B cell (primary cell): ENCODE results near the gene ARHGAP31. TPM values are rescaled to one million over a fixed set of nuclear protein-coding genes. Genes with fewer than 3 reads are reported as not detected.
A peak's percentile ranks its signal among the peaks of the same experiment; 100 is the strongest.

Experiments used
- ATAC-seq: fragments of 200-7000 bp; cut with Tn5 transposase; one replicate; pipeline ENCODE4 v1.10.0; 2021; ENCODE audit warnings: low read depth, mild to moderate bottlenecking, moderate number of reproducible peaks, moderate library complexity
- CTCF ChIA-PET: fragments of 350-600 bp; sonication (Branson Sonifier 250); formaldehyde crosslinking; loops from one replicate; lab custom pipeline; 2021; ENCODE audit warnings: antibody characterized with exemption, inconsistent platforms; lab: Charles Lee
- POLR2A ChIA-PET: fragments of 350-600 bp; sonication (Branson Sonifier 250); formaldehyde crosslinking; loops from one replicate; lab custom pipeline; 2021; ENCODE audit warnings: antibody characterized with exemption; lab: Charles Lee
- DNase-seq: peaks from one replicate; pipeline ENCODE4 v3.0.0; 2013
- H2AFZ ChIP-seq: 2 replicates; pipeline ENCODE4 v1.6.1; 2012; ENCODE audit warnings: mild to moderate bottlenecking, low read depth, low read length; ENCODE audit not compliant: insufficient read depth, poor library complexity, severe bottlenecking
- H3K27ac ChIP-seq, 2 donors: 1 replicate in 1 of 2; 2 replicates in 1 of 2; pipeline ENCODE4 v1.5.1; 2012 to 2013; ENCODE audit warnings: low read length in 2 of 2, mild to moderate bottlenecking in 2 of 2, moderate library complexity in 1 of 2
- H3K27me3 ChIP-seq, 4 experiments: fragments of 200-600 bp in 1 of 4; sonication (generic) in 1 of 4; replicated peaks in 1 of 4; 1 replicate in 2 of 4; 2 replicates in 2 of 4; pipeline versions ENCODE4 v1.6.1 to v1.7.0; 2013 to 2016; ENCODE audit warnings: low read length in 3 of 4, mild to moderate bottlenecking in 2 of 4, mixed read lengths in 1 of 4, moderate library complexity in 1 of 4; ENCODE audit not compliant: insufficient read depth in 4 of 4, control insufficient read depth in 3 of 4; ENCODE audit errors: control extremely low read depth in 1 of 4
- H3K36me3 ChIP-seq, 2 experiments: replicated peaks in 1 of 2; 1 replicate in 1 of 2; 2 replicates in 1 of 2; pipeline versions ENCODE4 v1.6.1 to v1.7.1; 2013; ENCODE audit warnings: low read length in 1 of 2; ENCODE audit not compliant: insufficient read depth in 2 of 2, control insufficient read depth in 1 of 2; ENCODE audit errors: control extremely low read depth in 1 of 2, extremely low read depth in 1 of 2
- H3K4me1 ChIP-seq, 2 donors: fragments of 200-600 bp in 1 of 2; sonication (generic) in 1 of 2; 1 replicate in 1 of 2; 2 replicates in 1 of 2; pipeline versions ENCODE4 v1.5.1 to v1.6.1; 2013 to 2017; ENCODE audit warnings: low read length in 2 of 2; ENCODE audit not compliant: control insufficient read depth in 2 of 2, insufficient read depth in 2 of 2
- H3K4me2 ChIP-seq: replicated peaks from 2 replicates; pipeline ENCODE3; 2012; ENCODE audit warnings: mild to moderate bottlenecking, low read depth, low read length; ENCODE audit not compliant: poor library complexity, severe bottlenecking
- H3K4me3 ChIP-seq, 5 experiments: fragments of 200-600 bp in 1 of 5; sonication (generic) in 1 of 5; 1 replicate in 3 of 5; 2 replicates in 2 of 5; pipeline versions ENCODE4 v1.5.1 to v1.7.0; 2011 to 2016; ENCODE audit warnings: low read length in 4 of 5, mild to moderate bottlenecking in 4 of 5, low read depth in 2 of 5, control low read depth in 1 of 5, moderate library complexity in 1 of 5; ENCODE audit not compliant: insufficient read depth in 1 of 5; ENCODE audit errors: control extremely low read depth in 1 of 5, extremely low read depth in 1 of 5
- H3K79me2 ChIP-seq: fragments of 200-600 bp; sonication (generic); one replicate; pipeline ENCODE4 v1.6.0; 2016; ENCODE audit warnings: low read length; ENCODE audit not compliant: control insufficient read depth, insufficient read depth
- H3K9ac ChIP-seq: fragments of 200-600 bp; sonication (generic); 2 replicates; pipeline ENCODE4 v1.6.1; 2017; ENCODE audit warnings: mild to moderate bottlenecking, low read length, moderate library complexity
- H3K9me3 ChIP-seq, 3 donors: one replicate each; pipeline versions ENCODE4 v1.6.1 to v1.7.1; 2013; ENCODE audit warnings: low read length in 2 of 3; ENCODE audit not compliant: control insufficient read depth in 2 of 3, insufficient read depth in 1 of 3; ENCODE audit errors: control extremely low read depth in 1 of 3
- H4K20me1 ChIP-seq: 2 replicates; pipeline ENCODE4 v1.6.0; 2012; ENCODE audit warnings: mild to moderate bottlenecking, low read length; ENCODE audit not compliant: insufficient read depth, control insufficient read depth, poor library complexity, severe bottlenecking
- H3K27ac Mint-ChIP-seq: one replicate; pipeline ENCODE4 v1.8.0; 2021; ENCODE audit warnings: mixed read lengths
- H3K27me3 Mint-ChIP-seq: one replicate; pipeline ENCODE4 v1.8.0; 2021; ENCODE audit warnings: mixed read lengths
- H3K4me1 Mint-ChIP-seq: one replicate; pipeline ENCODE4 v1.8.0; 2021; ENCODE audit warnings: mixed read lengths
- H3K4me3 Mint-ChIP-seq: one replicate; pipeline ENCODE4 v1.8.0; 2021; ENCODE audit warnings: mixed read lengths
- H3K9me3 Mint-ChIP-seq: one replicate; pipeline ENCODE4 v1.8.0; 2022; ENCODE audit warnings: mixed read lengths; ENCODE audit not compliant: insufficient read depth
- CTCF ChIP-seq: fragments of 200-600 bp; IDR thresholded peaks from one replicate; pipeline ENCODE4 v1.8.0; 2022; ENCODE audit warnings: antibody characterized with exemption, mild to moderate bottlenecking
- EZH2 ChIP-seq: IDR thresholded peaks from 2 replicates; pipeline ENCODE4 v1.6.1; 2012; ENCODE audit warnings: borderline replicate concordance, low read depth, mild to moderate bottlenecking, moderate library complexity, low read length; ENCODE audit not compliant: insufficient read depth, poor library complexity, severe bottlenecking
- WGBS: methylation state at CpG from one replicate; pipeline ENCODE4 v1.1.5; 2013; ENCODE audit warnings: missing lambda C conversion rate; ENCODE audit not compliant: insufficient coverage; 5-methylcytosine and 5-hydroxymethylcytosine counted together
- intact Hi-C: fragments of 100-400 bp; cut with micrococcal nuclease; formaldehyde crosslinking; loops from one replicate; pipeline ENCODE4 v1.10.0; 2022
- polyA plus RNA-seq: library from polyadenylated mRNA; depleted of rRNA; stranded (reverse); fragments of >200 nt; gene quantifications from 2 replicates; pipeline ENCODE4 v1.2.3, GENCODE V29; 2012
- total RNA-seq, 2 donors: library from RNA; stranded (reverse); fragments of 120-200 nt in 1 of 2; gene quantifications; 1 replicate in 1 of 2; 2 replicates in 1 of 2; pipeline versions ENCODE4 v1.2.3 to v1.2.4, GENCODE V29; 2013 to 2022

ARHGAP31 gene
- total and polyA plus RNA-seq, 2 donors (not counting 1 experiment from before 2014, with no cell fraction given) = 3.5 to 7.8 TPM

- Histone ChIP-seq H3K79me2 (peaks cover 5% of the 10 kb centered on the region), H3K4me3 (no peak overlapping the region), H3K27me3 (no peaks in the 10 kb centered on the region), H3K9me3 (no peaks in the 10 kb centered on the region), H3K4me2 (peak overlapping the region; percentile 57), H2AFZ (no peak overlapping the region), H3K36me3 (no peaks in the 10 kb centered on the region), H3K9ac (no peak overlapping the region), H4K20me1 (no peaks in the 10 kb centered on the region), H3K4me1 (peaks cover 11 to 16% of the 10 kb centered on the region in 2 donors), H3K27ac (no peak overlapping the region)
- DNase-seq (peak; percentile 54), ATAC-seq (peak; percentile 53)
- ChIA-PET CTCF (interaction anchor here (1.3 kb wide), 1 partner anchor 83 kb away, joined by 3 read pairs; no protein-coding TSS in a partner anchor), POLR2A (no interaction called here)
- 38% methylated on average over 6 of the region's 11 CpGs for WGBS
- peak overlapping the region; percentile 17 for H3K27ac Mint-ChIP-seq
- H3K27me3 Mint-ChIP-seq = no peaks in the 10 kb centered on the region
- TF ChIP-seq EZH2 = no peak
- H3K9me3 Mint-ChIP-seq = no peaks in the 10 kb centered on the region
- intact Hi-C loops = no loop called here
- peak overlapping the region; percentile 30 for H3K4me3 Mint-ChIP-seq
- peaks cover 17% of the 10 kb centered on the region for H3K4me1 Mint-ChIP-seq
Measured at GRCh38 chr3:119359476-119360326, 65.5 kb downstream of the ARHGAP31 start.

- DNase-seq = no peak
- ChIA-PET CTCF (interaction anchor here (0.6 to 1.3 kb wide), 3 partner anchors 7 to 85 kb away, joined by 3 to 4 read pairs (median 3); no protein-coding TSS in a partner anchor), POLR2A (no interaction called here)
- Mint-ChIP-seq H3K27ac (no peak overlapping the region), H3K4me3 (no peak overlapping the region), H3K4me1 (peaks cover 17% of the 10 kb centered on the region), H3K9me3 (no peaks in the 10 kb centered on the region), H3K27me3 (no peaks in the 10 kb centered on the region)
- no peaks in the 10 kb centered on the region for H3K27me3 ChIP-seq
- no peaks in the 10 kb centered on the region for H3K9me3 ChIP-seq
- TF ChIP-seq CTCF (no peak), EZH2 (no peak)
- peaks cover 11 to 16% of the 10 kb centered on the region in 2 donors for H3K4me1 ChIP-seq
- intact Hi-C loops = no loop called here
- H3K4me3 ChIP-seq = no peak overlapping the region
- no peak overlapping the region for H2AFZ ChIP-seq
- H3K79me2 ChIP-seq = peaks cover 5% of the 10 kb centered on the region
- H3K9ac ChIP-seq = no peak overlapping the region
- no peak overlapping the region for H3K27ac ChIP-seq
- H3K4me2 ChIP-seq = no peak overlapping the region
- H3K36me3 ChIP-seq = peaks cover 0 to 2% of the 10 kb centered on the region in 2 experiments
- 100% methylated on average over 3 of the region's 3 CpGs for WGBS
- H4K20me1 ChIP-seq = no peaks in the 10 kb centered on the region
- ATAC-seq = no peak
Measured at GRCh38 chr3:119360736-119361462, 66.7 kb downstream of the ARHGAP31 start.
